G401 (cell line): ENCODE measurements around the gene LRTM2. TPM values are rescaled to one million over a fixed set of nuclear protein-coding genes. Genes with fewer than 3 reads are reported as not detected.

ENCODE experiments used
- DNase-seq: peaks from one replicate; pipeline ENCODE4 v3.0.0-alpha.2; 2015; ENCODE audit warnings: low spot score
- in situ Hi-C: cut with HindIII; loops from 2 replicates; pipeline ENCODE4 v1.10.0; 2016; ENCODE audit warnings: low sequenced_read_pairs, mixed read lengths
- total RNA-seq: library from RNA; depleted of rRNA; stranded (reverse); fragments of >200 nt; shearing (Covaris generic); gene quantifications from 2 replicates; pipeline ENCODE4 v1.2.3, GENCODE V29; 2014

Gene LRTM2
- total RNA-seq, 1 experiment from 2014 or later, result not detected

- in situ Hi-C loops, result loop anchor here (25.0 kb wide), 1 partner anchor 159 kb away; the partner anchor contains the start of gene WNT5B
These were observed 23.8 kb upstream of the LRTM2 start for GRCh38 chr12:1796515-1797010.

GRCh38 chr12:1797011-1797901 is 23.1 kb upstream of the LRTM2 start:
- in situ Hi-C loops, result loop anchor here (25.0 kb wide), 1 partner anchor 160 kb away; the partner anchor contains the start of gene WNT5B
- DNase-seq, result no peak

More at GRCh38 chr12:1796515-1797010, 23.8 kb upstream of the LRTM2 start:
- DNase-seq, result no peak

- in situ Hi-C loops, result loop anchor here (25.0 kb wide), 1 partner anchor 161 kb away; the partner anchor contains the start of gene WNT5B
- no peak for DNase-seq
These were observed 22.2 kb upstream of the LRTM2 start for GRCh38 chr12:1797991-1798640.

GRCh38 chr12:1798641-1799020 is 21.7 kb upstream of the LRTM2 start:
- no peak for DNase-seq
- in situ Hi-C loops, result loop anchor here (25.0 kb wide), 1 partner anchor 161 kb away; the partner anchor contains the start of gene WNT5B

GRCh38 chr12:1799051-1799881 is 21.1 kb upstream of the LRTM2 start:
- in situ Hi-C loops, result loop anchor here (25.0 kb wide), 1 partner anchor 162 kb away; the partner anchor contains the start of gene WNT5B
- DNase-seq, result no peak

- no peak for DNase-seq
- in situ Hi-C loops, result loop anchor here (25.0 kb wide), 1 partner anchor 163 kb away; the partner anchor contains the start of gene WNT5B
These were observed 20.4 kb upstream of the LRTM2 start for GRCh38 chr12:1799882-1800400.

GRCh38 chr12:1800401-1801302 is 19.7 kb upstream of the LRTM2 start:
- no peak for DNase-seq

GRCh38 chr12:1801303-1801975 is 18.9 kb upstream of the LRTM2 start:
- in situ Hi-C loops, result no loop called here
- DNase-seq, result no peak

More at GRCh38 chr12:1800401-1801302, 19.7 kb upstream of the LRTM2 start:
- in situ Hi-C loops, result no loop called here

GRCh38 chr12:1803736-1804135 is 16.6 kb upstream of the LRTM2 start:
- in situ Hi-C loops, result no loop called here
- no peak for DNase-seq

GRCh38 chr12:1804545-1805332 is 15.6 kb upstream of the LRTM2 start:
- in situ Hi-C loops, result no loop called here
- DNase-seq, result peak; percentile 91

GRCh38 chr12:1805441-1806081 is 14.8 kb upstream of the LRTM2 start:
- peak; percentile 93 for DNase-seq
- in situ Hi-C loops, result no loop called here

GRCh38 chr12:1806301-1807086 is 13.9 kb upstream of the LRTM2 start:
- DNase-seq, result peak; percentile 40
- in situ Hi-C loops, result no loop called here

GRCh38 chr12:1807087-1807860 is 13.1 kb upstream of the LRTM2 start:
- in situ Hi-C loops, result no loop called here
- DNase-seq, result peak; percentile 21

GRCh38 chr12:1808036-1808797 is 12.1 kb upstream of the LRTM2 start:
- in situ Hi-C loops, result no loop called here
- no peak for DNase-seq
